Loucy (cell line): Measurements from ENCODE around the gene PCNX4.

Experiments
- H2AFZ ChIP-seq: fragments of 200-600 bp; sonication (generic); 2 replicates; pipeline ENCODE4 v1.6.0; 2016; ENCODE audit warnings: antibody characterized with exemption, mild to moderate bottlenecking, low read length, moderate library complexity
- H3F3A ChIP-seq: fragments of 200-600 bp; 2 replicates; pipeline ENCODE4 v1.6.0; 2016; ENCODE audit warnings: antibody characterized with exemption, low read depth, mild to moderate bottlenecking
- H3K27me3 ChIP-seq: fragments of 200-600 bp; sonication (generic); 2 replicates; pipeline ENCODE4 v1.6.1; 2014; ENCODE audit warnings: low read length, mild to moderate bottlenecking; ENCODE audit not compliant: insufficient read depth, poor library complexity, severe bottlenecking
- H3K36me3 ChIP-seq: fragments of 200-600 bp; sonication (generic); 2 replicates; pipeline ENCODE4 v1.6.1; 2016; ENCODE audit warnings: low read length; ENCODE audit not compliant: insufficient read depth
- H3K4me1 ChIP-seq: fragments of 200-600 bp; sonication (generic); 2 replicates; pipeline ENCODE4 v1.5.1; 2014; ENCODE audit warnings: low read length, mild to moderate bottlenecking; ENCODE audit not compliant: insufficient read depth, poor library complexity, severe bottlenecking
- H3K4me2 ChIP-seq: fragments of 200-600 bp; sonication (generic); 2 replicates; pipeline ENCODE4 v1.6.0; 2014; ENCODE audit warnings: antibody characterized with exemption, low read length, low read depth, mild to moderate bottlenecking; ENCODE audit not compliant: poor library complexity, severe bottlenecking
- H3K4me3 ChIP-seq: fragments of 200-600 bp; sonication (generic); 2 replicates; pipeline ENCODE4 v1.5.1; 2014; ENCODE audit warnings: low read length, mild to moderate bottlenecking, mixed read lengths; ENCODE audit not compliant: poor library complexity, severe bottlenecking
- H3K79me2 ChIP-seq: fragments of 200-600 bp; sonication (generic); 2 replicates; pipeline ENCODE4 v1.6.1; 2014; ENCODE audit warnings: low read length; ENCODE audit not compliant: insufficient read depth
- H3K9ac ChIP-seq: fragments of 200-600 bp; sonication (generic); 2 replicates; pipeline ENCODE4 v1.6.0; 2014; ENCODE audit warnings: mild to moderate bottlenecking, low read depth, low read length, moderate library complexity; ENCODE audit not compliant: poor library complexity, severe bottlenecking
- H3K9me2 ChIP-seq: fragments of 200-600 bp; sonication (generic); replicated peaks from 2 replicates; pipeline ENCODE4 v1.6.1; 2016; ENCODE audit warnings: low read depth, low read length, mixed read lengths
- H3K9me3 ChIP-seq: fragments of 200-600 bp; sonication (generic); 2 replicates; pipeline ENCODE4 v1.6.1; 2014; ENCODE audit warnings: mild to moderate bottlenecking, antibody characterized with exemption, low read length, low read depth; ENCODE audit not compliant: insufficient read depth
- H4K20me1 ChIP-seq: fragments of 200-600 bp; sonication (generic); 2 replicates; pipeline ENCODE4 v1.6.0; 2014; ENCODE audit warnings: antibody characterized with exemption, low read length, mild to moderate bottlenecking; ENCODE audit not compliant: insufficient read depth, poor library complexity, severe bottlenecking
- CTCF ChIP-seq: fragments of 200-600 bp; sonication (generic); conservative IDR thresholded peaks from 2 replicates; pipeline ENCODE4 v1.5.1; 2014; ENCODE audit warnings: mild to moderate bottlenecking, antibody characterized with exemption, low read length
- EZH2phosphoT487 ChIP-seq: fragments of 200-600 bp; IDR thresholded peaks from 2 replicates; pipeline ENCODE4 v1.6.1; 2018; ENCODE audit warnings: antibody characterized with exemption, mild to moderate bottlenecking, moderate library complexity, borderline replicate concordance

The PCNX4 gene

DNA sequence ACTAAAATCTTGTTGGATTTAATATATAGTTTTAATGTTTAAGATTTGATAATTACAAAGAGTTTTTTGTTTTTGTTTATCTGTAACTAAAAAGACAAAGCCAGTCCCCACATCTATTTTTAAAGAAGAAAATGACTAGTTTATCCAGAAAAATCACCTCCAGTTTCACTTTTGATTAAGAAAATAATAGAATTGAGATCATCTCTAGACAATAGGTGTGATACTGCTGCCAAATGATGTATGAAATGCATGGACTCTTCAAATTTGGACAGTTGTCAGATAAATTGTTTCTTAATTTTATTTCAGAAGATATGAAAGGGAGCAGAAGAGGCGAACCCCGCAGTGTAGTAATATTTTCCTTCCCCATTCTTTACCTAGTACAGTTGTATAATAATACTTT lies 20.0 kb downstream of the PCNX4 start:
- Histone ChIP-seq H2AFZ (no peak overlapping the region), H3K4me2 (no peak overlapping the region), H3F3A (no peaks in the 10 kb centered on the region), H3K4me1 (peaks cover 8% of the 10 kb centered on the region), H3K4me3 (no peak overlapping the region), H3K79me2 (peaks cover 66% of the 10 kb centered on the region), H3K36me3 (peaks cover 49% of the 10 kb centered on the region), H3K9ac (no peak overlapping the region), H3K9me2 (no peaks in the 10 kb centered on the region), H4K20me1 (peaks cover 8% of the 10 kb centered on the region), H3K27me3 (no peaks in the 10 kb centered on the region), H3K9me3 (no peaks in the 10 kb centered on the region)
- no peak for TF ChIP-seq EZH2phosphoT487
- no peak for TF ChIP-seq CTCF

DNA sequence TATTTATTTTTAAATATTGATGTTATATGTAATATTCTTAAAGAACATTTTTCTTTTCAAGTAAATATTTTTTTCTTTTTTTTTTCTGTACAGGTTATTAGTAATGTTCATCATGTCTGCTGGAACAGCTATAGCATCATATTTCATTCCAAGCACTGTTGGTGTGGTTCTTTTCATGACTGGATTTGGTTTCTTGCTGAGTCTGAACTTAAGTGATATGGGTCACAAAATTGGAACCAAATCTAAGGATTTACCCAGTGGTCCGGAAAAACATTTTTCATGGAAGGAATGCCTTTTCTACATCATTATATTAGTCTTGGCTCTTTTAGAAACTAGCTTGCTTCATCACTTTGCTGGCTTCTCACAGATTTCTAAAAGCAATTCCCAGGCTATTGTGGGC lies 23.2 kb downstream of the PCNX4 start:
- H3K79me2 ChIP-seq, result peaks cover 37% of the 10 kb centered on the region
- no peaks in the 10 kb centered on the region for H3F3A ChIP-seq
- H3K9ac ChIP-seq, result no peak overlapping the region
- H3K9me2 ChIP-seq, result no peaks in the 10 kb centered on the region
- peaks cover 5% of the 10 kb centered on the region for H3K4me1 ChIP-seq
- H4K20me1 ChIP-seq, result peaks cover 2% of the 10 kb centered on the region
- no peak overlapping the region for H3K4me2 ChIP-seq
- no peak overlapping the region for H3K4me3 ChIP-seq
- H2AFZ ChIP-seq, result no peak overlapping the region
- no peaks in the 10 kb centered on the region for H3K27me3 ChIP-seq
- H3K36me3 ChIP-seq, result peaks cover 57% of the 10 kb centered on the region
- H3K9me3 ChIP-seq, result no peaks in the 10 kb centered on the region
- TF ChIP-seq CTCF, result no peak
- TF ChIP-seq EZH2phosphoT487, result no peak

DNA sequence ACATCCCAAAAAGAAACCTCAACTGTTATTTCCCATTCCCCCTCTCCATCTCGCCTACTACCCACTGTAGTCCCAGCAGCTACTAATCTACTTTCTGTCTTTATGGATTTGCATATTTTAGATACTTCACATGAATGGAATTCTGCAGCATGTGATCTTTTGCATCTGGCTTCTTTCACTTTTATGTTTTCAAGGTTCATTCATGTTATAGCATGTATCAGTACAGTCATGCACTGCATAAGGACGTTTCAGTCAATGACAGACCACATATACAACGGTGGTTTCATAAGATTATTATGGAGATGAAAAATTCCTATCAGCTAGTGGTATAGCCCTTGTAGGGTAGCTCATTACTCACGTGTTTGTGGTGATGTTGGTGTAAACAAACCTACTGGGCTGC lies 24.5 kb downstream of the PCNX4 start:
- Histone ChIP-seq H3K36me3 (peaks cover 57% of the 10 kb centered on the region), H3K27me3 (no peaks in the 10 kb centered on the region), H3K79me2 (peaks cover 24% of the 10 kb centered on the region), H3K4me1 (peaks cover 3% of the 10 kb centered on the region), H2AFZ (no peak overlapping the region), H4K20me1 (peaks cover 2% of the 10 kb centered on the region), H3K9me3 (no peaks in the 10 kb centered on the region), H3K4me2 (no peak overlapping the region), H3K9ac (no peak overlapping the region), H3K9me2 (no peaks in the 10 kb centered on the region), H3F3A (no peaks in the 10 kb centered on the region), H3K4me3 (no peak overlapping the region)
- TF ChIP-seq EZH2phosphoT487 (no peak), CTCF (no peak)
